Stimulated activated CD4-positive, alpha-beta T cell treated with anti-CD3 and anti-CD28 coated beads, Interleukin-12 subunit alpha, Interleukin-12 subunit beta, amount 100 ng/mL, for 48 hours (primary cell): ENCODE data around the gene SLC24A1.

Experiments used
- DNase-seq, 3 donors: peaks; one replicate each; pipeline ENCODE4 v3.0.0-alpha.2; 2020; ENCODE audit warnings: low read depth in 2 of 3, low spot score in 1 of 3

SLC24A1 gene

DNA sequence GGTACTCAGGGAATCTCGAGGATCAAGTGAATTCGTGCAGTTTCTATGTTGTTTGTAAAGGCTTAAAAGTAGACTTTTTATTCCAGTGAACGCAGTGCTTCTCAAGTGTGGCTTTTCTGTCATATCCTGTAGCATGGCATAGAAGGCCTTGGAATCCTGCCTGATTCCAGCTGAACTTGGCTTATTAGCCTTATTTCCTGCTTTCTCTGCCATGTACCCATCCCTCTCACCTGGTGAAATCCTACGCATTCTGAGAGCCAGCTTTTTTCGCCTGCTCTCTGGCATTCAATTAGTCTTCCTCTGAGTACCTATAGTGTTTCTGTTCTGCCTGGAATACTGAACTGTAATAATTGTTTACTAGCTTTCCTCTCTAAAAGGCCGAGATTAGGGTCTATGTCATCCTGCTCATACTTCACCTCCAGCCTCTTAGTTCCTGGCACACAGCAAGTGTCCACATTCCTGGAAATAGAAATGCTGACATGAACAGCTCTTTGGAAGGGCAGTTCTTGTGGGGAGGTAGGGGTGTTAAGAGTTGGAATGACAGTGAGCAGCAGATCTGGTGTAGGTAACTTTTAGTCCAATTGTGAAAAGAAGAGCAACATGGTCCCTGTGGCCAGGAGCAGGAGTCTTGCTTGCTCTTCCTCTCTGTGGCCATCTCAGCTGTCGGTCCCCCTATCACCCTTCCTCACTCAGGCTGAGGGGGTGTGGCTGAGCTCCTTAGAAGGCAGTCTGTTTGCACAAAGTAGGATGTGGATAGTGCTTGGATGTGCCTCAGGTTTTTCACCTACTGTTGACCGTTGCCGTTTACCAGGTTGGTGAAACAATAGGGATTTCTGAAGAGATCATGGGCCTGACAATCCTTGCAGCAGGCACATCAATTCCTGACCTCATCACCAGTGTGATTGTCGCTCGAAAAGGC is 30.4 kb downstream of the SLC24A1 start:
- DNase-seq = no peak

DNA sequence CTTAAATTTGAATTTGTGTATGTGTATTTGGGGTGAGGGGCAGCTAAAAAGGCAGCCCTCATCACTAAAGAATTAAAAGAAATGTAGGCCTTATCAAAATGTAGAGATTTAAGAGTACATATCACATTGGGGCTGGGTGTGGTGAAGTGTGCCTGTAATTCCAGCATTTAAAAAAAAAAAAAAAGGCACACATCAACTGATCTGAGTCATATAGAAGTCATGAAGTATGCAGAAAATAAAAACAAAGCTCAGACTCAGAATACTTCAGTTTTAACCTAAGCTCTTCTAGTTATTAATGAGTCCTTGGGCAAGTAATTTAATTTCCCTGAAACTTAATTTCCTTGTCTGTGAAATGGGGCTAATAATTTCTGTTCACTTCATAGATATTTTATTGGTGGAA is 31.6 kb downstream of the SLC24A1 start:
- DNase-seq = no peak

DNA sequence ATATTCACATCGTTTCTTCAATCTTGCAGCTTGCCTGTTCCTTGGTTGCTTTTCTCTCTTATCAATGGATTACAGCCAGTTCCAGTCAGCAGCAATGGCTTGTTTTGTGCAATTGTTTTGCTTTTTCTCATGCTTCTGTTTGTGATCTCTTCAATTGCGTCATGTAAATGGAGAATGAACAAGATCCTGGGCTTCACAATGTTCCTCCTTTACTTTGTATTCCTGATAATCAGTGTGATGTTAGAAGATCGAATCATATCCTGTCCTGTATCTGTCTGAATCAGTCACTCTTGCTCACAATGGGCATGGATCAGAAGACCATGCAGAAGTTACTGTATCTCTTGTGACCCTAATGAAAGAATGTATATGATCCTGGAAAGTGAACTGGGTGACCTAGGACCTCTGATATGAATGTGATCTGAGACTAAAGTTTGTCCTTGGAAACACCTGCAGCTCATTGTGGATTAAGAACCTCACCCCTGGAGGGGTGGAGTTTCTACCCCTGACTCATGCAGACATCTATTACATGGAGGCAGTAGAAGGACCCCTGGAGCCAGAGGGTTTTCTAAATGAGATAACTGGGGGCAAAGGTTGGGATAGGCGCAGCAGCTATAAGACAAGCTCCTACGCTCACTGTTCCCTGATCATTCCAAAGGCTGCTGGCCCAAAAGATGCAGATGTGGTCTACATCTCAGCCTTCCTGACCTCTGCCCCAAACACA is 32.2 kb downstream of the SLC24A1 start:
- no peak for DNase-seq

- no peak for DNase-seq
These were observed 33.3 kb downstream of the SLC24A1 start for GRCh38 chr15:65655026-65655425.

GRCh38 chr15:65655457-65655856 is 33.7 kb downstream of the SLC24A1 start:
- DNase-seq = no peak

DNA sequence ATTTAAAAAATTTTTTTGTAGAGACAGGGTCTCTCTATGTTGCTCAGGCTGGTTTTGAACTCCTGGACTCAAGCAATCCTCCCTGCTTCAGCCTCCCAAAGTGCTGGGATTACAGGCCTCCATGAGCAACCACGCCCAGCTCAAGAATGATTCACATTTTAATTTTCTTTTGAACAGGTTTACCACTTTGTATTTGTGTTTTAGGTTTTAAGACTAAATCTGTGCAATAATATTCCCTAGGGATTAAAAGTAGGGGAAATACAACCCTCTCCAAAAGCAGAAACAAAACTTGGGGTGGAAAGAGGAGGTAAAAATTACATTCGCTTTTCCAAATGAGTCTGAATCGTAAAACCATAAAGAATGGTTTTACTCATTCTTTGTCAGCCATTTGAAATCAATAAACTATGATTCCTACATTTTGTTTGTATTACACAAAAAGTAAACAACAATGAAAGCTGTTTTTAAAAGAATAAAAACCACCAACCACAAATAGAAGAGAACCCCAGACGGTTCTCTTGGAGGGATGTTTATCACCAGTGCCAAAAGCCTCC is 37.8 kb downstream of the SLC24A1 start:
- DNase-seq = no peak

- no peak for DNase-seq
These were observed 39.2 kb downstream of the SLC24A1 start for GRCh38 chr15:65660927-65661326.

DNA sequence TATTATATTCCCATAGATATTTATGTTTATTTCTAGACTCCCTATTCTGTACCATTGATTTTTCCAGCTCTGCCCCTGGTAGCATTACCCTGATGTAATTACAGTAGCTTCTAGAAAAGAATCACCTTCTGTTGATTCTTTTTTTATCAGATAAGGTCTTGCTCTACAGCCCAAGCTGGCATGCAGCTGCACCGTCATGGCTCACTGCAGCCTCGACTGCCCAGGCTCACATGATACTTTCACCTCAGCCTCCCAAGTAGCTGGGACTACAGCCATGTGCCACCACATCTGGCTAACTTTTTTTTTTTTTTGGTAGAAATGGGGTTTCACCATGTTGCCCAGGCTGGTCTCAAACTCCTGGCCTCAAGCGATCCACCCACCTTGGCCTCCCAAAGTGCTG is 41.8 kb downstream of the SLC24A1 start:
- no peak for DNase-seq

GRCh38 chr15:65666257-65666656 is 44.5 kb downstream of the SLC24A1 start:
- no peak for DNase-seq

DNA sequence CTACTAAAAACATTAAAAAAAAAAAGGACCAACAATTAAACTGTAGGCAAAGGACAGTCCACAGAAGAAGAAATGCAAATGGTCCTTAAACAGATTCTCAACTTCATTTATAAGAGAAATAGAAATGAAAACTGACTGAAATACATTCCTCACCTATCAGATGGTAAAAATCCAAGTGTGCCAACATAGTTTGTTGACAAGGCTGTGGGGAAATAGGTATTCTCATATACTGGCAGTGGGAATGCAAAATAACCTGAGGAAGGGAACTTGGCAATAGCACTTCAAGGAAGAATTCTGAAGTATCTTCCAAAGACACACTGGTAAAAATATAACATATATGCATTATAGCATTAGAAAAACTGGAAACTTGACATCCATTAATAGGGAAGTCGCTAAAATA is 53.8 kb downstream of the SLC24A1 start:
- DNase-seq = no peak

- DNase-seq = no peak
These were observed 54.4 kb downstream of the SLC24A1 start for GRCh38 chr15:65676123-65676522.

DNA sequence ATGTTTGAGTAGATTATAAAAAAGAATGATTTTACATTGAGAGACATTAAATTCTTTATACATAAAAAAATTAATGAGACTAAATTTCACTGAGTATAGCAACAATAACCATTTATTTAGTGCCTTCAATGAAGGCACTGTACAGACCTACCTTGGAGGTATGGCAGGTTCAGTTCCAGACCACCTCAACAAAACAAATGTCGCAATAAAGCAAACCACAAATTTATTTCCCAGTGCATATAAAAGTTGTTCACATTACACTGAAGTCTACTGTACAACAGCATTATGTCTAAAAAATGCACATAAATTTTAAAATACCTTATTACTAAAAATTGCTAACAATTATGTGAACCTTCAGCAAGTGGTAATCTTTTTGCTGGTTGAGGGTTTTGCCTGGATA is 58.8 kb downstream of the SLC24A1 start:
- DNase-seq = no peak

DNA sequence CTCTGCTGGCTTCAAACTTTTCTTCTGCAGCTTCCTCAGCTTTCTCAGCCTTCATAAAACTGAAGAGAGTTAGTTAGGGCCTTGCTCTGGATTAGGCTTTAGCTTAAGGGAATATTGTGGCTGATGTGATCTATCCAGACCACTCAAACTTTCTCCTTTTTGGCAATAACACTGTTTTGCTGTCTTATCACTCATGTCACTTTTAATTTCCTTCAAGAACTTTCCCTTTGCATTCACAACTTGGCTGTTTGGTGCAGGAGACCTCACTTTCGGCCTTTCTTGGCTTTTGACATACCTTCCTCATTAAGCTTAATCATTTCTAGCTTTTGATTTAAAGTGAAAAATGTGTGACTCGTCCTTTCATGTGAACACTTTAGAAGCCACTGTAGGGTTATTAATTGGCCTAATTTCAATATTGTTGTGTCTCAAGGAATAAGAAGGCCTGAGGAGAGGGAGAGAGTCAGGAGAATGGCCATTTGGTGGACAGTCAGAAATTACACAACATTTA is 60.7 kb downstream of the SLC24A1 start:
- no peak for DNase-seq

- DNase-seq = no peak
These were observed 66.7 kb downstream of the SLC24A1 start for GRCh38 chr15:65688462-65688861.

GRCh38 chr15:65690173-65690572 is 68.4 kb downstream of the SLC24A1 start:
- no peak for DNase-seq

DNA sequence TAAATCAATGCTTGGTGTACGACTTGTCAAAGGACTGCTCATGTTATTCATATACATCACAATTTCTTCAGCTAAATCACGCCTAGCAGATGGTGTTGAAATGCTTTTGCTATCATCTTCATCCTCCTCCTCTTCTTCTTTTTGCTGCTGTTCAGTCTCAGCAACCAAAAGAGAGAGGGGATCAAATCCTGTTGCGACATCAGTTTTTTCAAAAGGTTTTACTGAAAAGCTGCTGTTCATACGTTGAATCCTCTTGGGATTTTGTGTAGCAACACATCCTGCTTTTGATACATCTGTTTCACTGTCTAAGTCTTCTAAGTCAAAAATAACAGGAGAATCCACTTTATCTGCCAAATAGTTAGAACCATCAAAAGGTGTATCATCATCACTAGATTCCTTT is 69.0 kb downstream of the SLC24A1 start:
- no peak for DNase-seq

DNA sequence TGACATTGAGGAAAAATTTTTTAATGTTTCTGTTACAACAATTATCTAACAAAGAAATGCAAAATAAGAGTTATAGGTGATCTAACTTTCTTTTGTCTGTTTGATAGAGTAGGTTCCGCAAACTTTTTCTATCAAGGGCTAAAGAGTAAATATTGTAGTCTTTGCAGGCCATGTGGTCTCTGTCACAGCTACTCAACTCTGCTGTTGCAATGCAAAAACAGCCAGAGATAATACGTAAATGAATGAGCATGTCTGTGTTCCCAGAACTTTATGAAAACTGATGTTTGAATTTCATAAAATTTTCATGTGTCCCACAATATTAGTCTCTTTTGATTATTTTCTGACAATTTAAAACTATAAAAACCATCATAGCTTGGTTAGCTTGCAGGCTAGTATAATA is 73.3 kb downstream of the SLC24A1 start:
- no peak for DNase-seq
